H1 (cell line): Measurements from ENCODE around the gene IL17D. TPM values are rescaled to one million over a fixed set of nuclear protein-coding genes. Genes with fewer than 3 reads are reported as not detected.

Experiments used
- CTCF ChIA-PET: fragments of 300-600 bp; sonication (Branson Sonifier 250); formaldehyde crosslinking; loops from one replicate; lab custom pipeline; 2021; ENCODE audit not compliant: partially characterized antibody; lab: Charles Lee
- POLR2A ChIA-PET: fragments of 300-600 bp; sonication (Branson Sonifier 250); formaldehyde crosslinking; loops from one replicate; lab custom pipeline; 2021; ENCODE audit warnings: inconsistent platforms; ENCODE audit not compliant: partially characterized antibody; lab: Charles Lee
- DNase-seq, 2 experiments: peaks; one replicate each; pipeline versions ENCODE4 v3.0.0 to v3.0.0-alpha.2; 2010 to 2022; ENCODE audit warnings: low spot score in 2 of 2, low read depth in 1 of 2, mixed read lengths in 1 of 2
- FAIRE-seq: peaks from 2 replicates; lab custom pipeline; 2011; peaks lifted over from hg19 to GRCh38; lab: Jason Lieb, UNC
- H2AFZ ChIP-seq: 2 replicates; pipeline ENCODE4 v1.8.1; 2012; ENCODE audit warnings: low read length, inconsistent platforms
- H2AK5ac ChIP-seq: 2 replicates; pipeline ENCODE4 v1.6.1; 2013; ENCODE audit warnings: low read depth, low read length
- H2BK120ac ChIP-seq: replicated peaks from 2 replicates; pipeline ENCODE3; 2013; ENCODE audit warnings: low read depth, low read length, inconsistent platforms
- H2BK12ac ChIP-seq: 2 replicates; pipeline ENCODE4 v1.6.1; 2013; ENCODE audit warnings: low read depth, low read length
- H2BK15ac ChIP-seq: 2 replicates; pipeline ENCODE4 v1.6.1; 2013; ENCODE audit warnings: low read length
- H2BK20ac ChIP-seq: 2 replicates; pipeline ENCODE4 v1.6.1; 2013; ENCODE audit warnings: low read length
- H2BK5ac ChIP-seq: 2 replicates; pipeline ENCODE4 v1.6.1; 2013; ENCODE audit warnings: low read depth, low read length
- H3K14ac ChIP-seq: 2 replicates; pipeline ENCODE4 v1.6.1; 2013; ENCODE audit warnings: inconsistent platforms; ENCODE audit not compliant: insufficient read length
- H3K18ac ChIP-seq: 2 replicates; pipeline ENCODE4 v1.6.1; 2013; ENCODE audit warnings: low read length; ENCODE audit errors: extremely low read depth
- H3K23ac ChIP-seq: 2 replicates; pipeline ENCODE4 v1.6.1; 2013; ENCODE audit warnings: inconsistent platforms; ENCODE audit not compliant: insufficient read length
- H3K23me2 ChIP-seq: 2 replicates; pipeline ENCODE4 v1.6.1; 2013; ENCODE audit warnings: low read depth, low read length
- H3K27ac ChIP-seq: 2 replicates; pipeline ENCODE4 v1.6.1; 2011; ENCODE audit warnings: low read depth, low read length, inconsistent platforms
- H3K27me3 ChIP-seq, 4 experiments: replicated peaks in 1 of 4; 1 replicate in 1 of 4; 2 replicates in 3 of 4; pipeline versions ENCODE4 v1.6.1 to v1.8.1; 2011 to 2013; ENCODE audit warnings: low read length in 3 of 4, mild to moderate bottlenecking in 3 of 4, inconsistent platforms in 2 of 4, mixed read lengths in 2 of 4, moderate library complexity in 1 of 4; ENCODE audit not compliant: control insufficient read depth in 3 of 4, insufficient read depth in 3 of 4; ENCODE audit errors: extremely low read depth in 1 of 4
- H3K36me3 ChIP-seq, 4 experiments: 2 replicates each; pipeline versions ENCODE4 v1.6.1 to v1.8.1; 2011 to 2013; ENCODE audit warnings: mild to moderate bottlenecking in 4 of 4, low read length in 3 of 4, moderate library complexity in 2 of 4, control low read depth in 1 of 4, inconsistent platforms in 1 of 4; ENCODE audit not compliant: insufficient read depth in 4 of 4, control insufficient read depth in 2 of 4
- H3K4ac ChIP-seq: replicated peaks from 2 replicates; pipeline ENCODE3; 2013; ENCODE audit warnings: low read length, low read depth, mixed read lengths, inconsistent platforms; ENCODE audit not compliant: insufficient read length
- H3K4me1 ChIP-seq, 4 experiments: replicated peaks in 1 of 4; 1 replicate in 1 of 4; 2 replicates in 3 of 4; pipeline versions ENCODE4 v1.6.1 to v1.8.1; 2011 to 2013; ENCODE audit warnings: low read length in 3 of 4, inconsistent platforms in 2 of 4, mixed read lengths in 1 of 4; ENCODE audit not compliant: insufficient read depth in 4 of 4, control insufficient read depth in 3 of 4
- H3K4me2 ChIP-seq, 2 experiments: 2 replicates each; pipeline versions ENCODE4 v1.6.1 to v1.8.1; 2011 to 2013; ENCODE audit warnings: low read depth in 2 of 2, low read length in 2 of 2, control low read depth in 1 of 2, inconsistent platforms in 1 of 2, mild to moderate bottlenecking in 1 of 2; ENCODE audit not compliant: insufficient read depth in 1 of 2
- H3K4me3 ChIP-seq, 4 experiments: fragments of 200-600, 300-600 bp in 1 of 4; sonication (generic), shearing (Covaris generic), sonication (Bioruptor Twin) in 1 of 4; 2 replicates each; pipeline versions ENCODE4 v1.5.1 to v1.8.1; 2011 to 2016; ENCODE audit warnings: low read length in 4 of 4, low read depth in 3 of 4, control low read depth in 2 of 4, inconsistent platforms in 2 of 4, mild to moderate bottlenecking in 2 of 4, mixed read lengths in 1 of 4, moderate library complexity in 1 of 4; ENCODE audit not compliant: insufficient read depth in 2 of 4; ENCODE audit errors: extremely low read depth in 1 of 4
- H3K56ac ChIP-seq: replicated peaks from 2 replicates; pipeline ENCODE3; 2013; ENCODE audit warnings: low read depth, mild to moderate bottlenecking, mixed read lengths, low read length, inconsistent platforms; ENCODE audit not compliant: insufficient read length
- H3K79me1 ChIP-seq: 2 replicates; pipeline ENCODE4 v1.6.1; 2013; ENCODE audit warnings: low read depth, low read length, control low read depth
- H3K79me2 ChIP-seq, 2 experiments: 2 replicates each; pipeline versions ENCODE4 v1.6.1 to v1.8.1; 2012 to 2013; ENCODE audit warnings: low read length in 2 of 2, mild to moderate bottlenecking in 2 of 2, inconsistent platforms in 1 of 2; ENCODE audit not compliant: insufficient read depth in 2 of 2, control insufficient read depth in 1 of 2
- H3K9ac ChIP-seq, 4 experiments: replicated peaks in 1 of 4; 1 replicate in 1 of 4; 2 replicates in 3 of 4; pipeline versions ENCODE4 v1.6.1 to v1.8.1; 2011 to 2013; ENCODE audit warnings: low read depth in 3 of 4, low read length in 3 of 4, control low read depth in 2 of 4, mild to moderate bottlenecking in 2 of 4, moderate library complexity in 2 of 4, inconsistent platforms in 1 of 4; ENCODE audit errors: extremely low read depth in 1 of 4
- H3K9me3 ChIP-seq, 2 experiments: 2 replicates each; pipeline versions ENCODE4 v1.6.1 to v1.8.1; 2012 to 2013; ENCODE audit warnings: mild to moderate bottlenecking in 2 of 2, moderate library complexity in 2 of 2, control low read depth in 1 of 2, inconsistent platforms in 1 of 2, low read depth in 1 of 2, low read length in 1 of 2, mixed read lengths in 1 of 2; ENCODE audit not compliant: insufficient read depth in 2 of 2
- H4K20me1 ChIP-seq, 2 experiments: replicated peaks in 1 of 2; 2 replicates each; pipeline versions ENCODE3 to v1.8.1; 2011 to 2013; ENCODE audit warnings: inconsistent platforms in 2 of 2, low read length in 2 of 2, mild to moderate bottlenecking in 1 of 2; ENCODE audit not compliant: insufficient read depth in 2 of 2, control insufficient read depth in 1 of 2
- H4K5ac ChIP-seq: 2 replicates; pipeline ENCODE4 v1.6.1; 2013; ENCODE audit warnings: low read length, low read depth, mixed read lengths, inconsistent platforms; ENCODE audit not compliant: insufficient read length
- H4K8ac ChIP-seq: 2 replicates; pipeline ENCODE4 v1.8.0; 2013; ENCODE audit warnings: mild to moderate bottlenecking, moderate library complexity, low read length, inconsistent platforms; ENCODE audit not compliant: insufficient read depth; ENCODE audit errors: extremely low read depth
- H4K91ac ChIP-seq: replicated peaks from 2 replicates; pipeline ENCODE3; 2013; ENCODE audit warnings: low read length, mixed read lengths, inconsistent platforms; ENCODE audit not compliant: insufficient read length
- WGBS, 2 experiments: shearing (Covaris generic) in 1 of 2; methylation state at CpG; one replicate each; pipeline versions ENCODE4 v1.1.6 to v1.1.7; 2013 to 2015; ENCODE audit warnings: low lambda C conversion rate in 2 of 2, mixed read lengths in 2 of 2, inconsistent platforms in 1 of 2, low coverage in 1 of 2, missing lambda C conversion rate in 1 of 2; ENCODE audit not compliant: insufficient replicate concordance in 2 of 2, insufficient coverage in 1 of 2, insufficient read length in 1 of 2; ENCODE audit errors: extremely low coverage in 1 of 2, missing lambda C conversion rate in 1 of 2; 5-methylcytosine and 5-hydroxymethylcytosine counted together
- polyA plus RNA-seq, 7 experiments: library from polyadenylated mRNA; depleted of rRNA in 3 of 7; stranded (reverse) in 5 of 7; unstranded in 2 of 7; fragments of >200 nt in 5 of 7; fragments of 200-250 nt in 2 of 7; gene quantifications; 1 replicate in 5 of 7; 2 replicates in 1 of 7; 4 replicates in 1 of 7; pipeline versions ENCODE4 v1.2.1 to v1.2.3, GENCODE V29; 2011 to 2013; ENCODE audit warnings: missing spikeins in 2 of 7, mixed read lengths in 2 of 7
- total RNA-seq: library from RNA; stranded (reverse); fragmentation: NEBNext Ultra II Directional; extraction: Animal tissue kit (Norgen Biotek cat#: 25700); gene quantifications from 2 replicates; pipeline ENCODE4 v1.2.1, GENCODE V29; 2021
- TF ChIP-seq, protein P1 (sequence below): IDR thresholded peaks from 2 replicates; pipeline ENCODE4 v1.6.1; 2012; ENCODE audit warnings: low read length, inconsistent platforms
- TF ChIP-seq, protein P2 (sequence below): IDR thresholded peaks from 2 replicates; pipeline ENCODE4 v1.6.1; 2011; ENCODE audit warnings: low read length, improper control_type of control experiment

The IL17D gene
- total and polyA plus RNA-seq, 2 of the 8 experiments (the other 6 are each of a cell fraction or from before 2014, with no cell fraction given): 0.56 to 0.59 TPM

DNA sequence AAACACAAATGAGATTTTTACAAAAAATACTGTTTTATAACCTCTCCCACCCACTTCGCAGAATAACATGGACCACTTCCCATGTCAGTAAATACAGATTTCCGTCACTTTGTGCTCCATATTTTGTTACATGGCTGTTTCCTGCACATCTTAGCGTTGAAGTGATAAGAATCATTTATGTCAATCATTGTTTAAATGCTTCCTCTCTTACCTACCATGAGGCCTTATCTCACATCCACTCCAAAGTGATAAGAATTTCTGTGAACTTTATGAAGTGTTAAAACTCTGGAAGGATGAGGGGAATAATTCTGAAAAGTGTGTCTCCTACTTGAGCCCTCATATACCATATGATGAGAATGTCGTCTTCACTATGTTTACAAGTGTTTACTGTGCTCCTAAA, 36.6 kb upstream of the IL17D start:
- FAIRE-seq (no peak), DNase-seq (no peak)
- Histone ChIP-seq H3K4ac (no peak overlapping the region), H3K23ac (no peak overlapping the region), H3K4me1 (no peaks in the 10 kb centered on the region), H4K5ac (no peak overlapping the region), H3K14ac (no peak overlapping the region), H3K18ac (no peak overlapping the region), H3K27ac (no peak overlapping the region), H4K91ac (no peak overlapping the region), H2BK5ac (no peak overlapping the region), H3K36me3 (no peaks in the 10 kb centered on the region), H2BK120ac (no peak overlapping the region), H3K4me3 (no peak overlapping the region), H2BK15ac (no peak overlapping the region), H4K20me1 (no peaks in the 10 kb centered on the region), H3K79me2 (no peaks in the 10 kb centered on the region), H3K27me3 (no peaks in the 10 kb centered on the region), H3K23me2 (no peaks in the 10 kb centered on the region), H4K8ac (no peak overlapping the region), H2AFZ (no peak overlapping the region), H2AK5ac (no peak overlapping the region), H3K79me1 (no peaks in the 10 kb centered on the region), H2BK20ac (no peak overlapping the region), H2BK12ac (no peak overlapping the region), H3K9me3 (no peaks in the 10 kb centered on the region), H3K56ac (no peak overlapping the region), H3K4me2 (no peak overlapping the region), H3K9ac (no peak overlapping the region)
- ChIA-PET CTCF (interaction anchor here (0.7 kb wide), 1 partner anchor 27 kb away, joined by 4 read pairs; no protein-coding TSS in a partner anchor), POLR2A (no interaction called here)
- WGBS, 2 experiments: 90% methylated on average over 4 of the region's 4 CpGs; no CpG with 5 or more reads in 1 of the 2 experiments
- TF ChIP-seq, protein P1, sequence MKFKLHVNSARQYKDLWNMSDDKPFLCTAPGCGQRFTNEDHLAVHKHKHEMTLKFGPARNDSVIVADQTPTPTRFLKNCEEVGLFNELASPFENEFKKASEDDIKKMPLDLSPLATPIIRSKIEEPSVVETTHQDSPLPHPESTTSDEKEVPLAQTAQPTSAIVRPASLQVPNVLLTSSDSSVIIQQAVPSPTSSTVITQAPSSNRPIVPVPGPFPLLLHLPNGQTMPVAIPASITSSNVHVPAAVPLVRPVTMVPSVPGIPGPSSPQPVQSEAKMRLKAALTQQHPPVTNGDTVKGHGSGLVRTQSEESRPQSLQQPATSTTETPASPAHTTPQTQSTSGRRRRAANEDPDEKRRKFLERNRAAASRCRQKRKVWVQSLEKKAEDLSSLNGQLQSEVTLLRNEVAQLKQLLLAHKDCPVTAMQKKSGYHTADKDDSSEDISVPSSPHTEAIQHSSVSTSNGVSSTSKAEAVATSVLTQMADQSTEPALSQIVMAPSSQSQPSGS: no peak
- TF ChIP-seq, protein P2, sequence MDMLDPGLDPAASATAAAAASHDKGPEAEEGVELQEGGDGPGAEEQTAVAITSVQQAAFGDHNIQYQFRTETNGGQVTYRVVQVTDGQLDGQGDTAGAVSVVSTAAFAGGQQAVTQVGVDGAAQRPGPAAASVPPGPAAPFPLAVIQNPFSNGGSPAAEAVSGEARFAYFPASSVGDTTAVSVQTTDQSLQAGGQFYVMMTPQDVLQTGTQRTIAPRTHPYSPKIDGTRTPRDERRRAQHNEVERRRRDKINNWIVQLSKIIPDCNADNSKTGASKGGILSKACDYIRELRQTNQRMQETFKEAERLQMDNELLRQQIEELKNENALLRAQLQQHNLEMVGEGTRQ: no peak
